ENCODE results near the gene SLC8A2.

SLC8A2 gene

DNA sequence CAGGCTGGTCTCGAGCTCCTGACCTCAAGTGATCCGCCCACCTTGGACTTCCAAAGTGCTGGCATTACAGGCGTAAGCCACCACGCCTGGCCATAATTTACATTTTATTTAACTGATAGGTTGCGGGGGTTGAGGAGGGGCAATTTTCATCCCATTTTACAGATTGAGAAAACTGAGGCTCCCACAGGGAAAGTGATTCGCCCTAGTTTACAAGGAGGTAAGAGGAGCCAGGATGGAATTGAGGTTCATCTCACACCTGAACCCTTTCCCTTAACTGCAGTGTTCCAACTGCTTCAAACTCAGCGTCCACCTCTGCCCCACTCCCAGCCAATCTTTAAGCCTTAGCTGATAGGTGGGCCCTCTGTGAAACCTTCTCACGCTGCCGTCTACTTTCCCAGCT is 47.2 kb upstream of the SLC8A2 start:
- DNase-seq: no peak
- no peaks in the 10 kb centered on the region for H4K20me1 ChIP-seq (ENCODE audit: insufficient read depth, low read length)
- H2AFZ ChIP-seq (ENCODE audit: low read length): no peak overlapping the region
- H3K79me2 ChIP-seq (ENCODE audit: low read length): peaks cover 10% of the 10 kb centered on the region
- H3K9ac ChIP-seq (ENCODE audit: low read length): no peak overlapping the region
- H3K9me3 ChIP-seq (replicated peaks; ENCODE audit: insufficient read depth, low read length): no peaks in the 10 kb centered on the region
- no peak overlapping the region for H3K27ac ChIP-seq (ENCODE audit: low read length)
- no peak overlapping the region for H3K4me3 ChIP-seq (ENCODE audit: low read length)
- H3F3A ChIP-seq (ENCODE audit: insufficient read depth, low read length): peaks cover 13% of the 10 kb centered on the region
- H3K4me1 ChIP-seq (ENCODE audit: low read length): peaks cover 14% of the 10 kb centered on the region
- H3K27me3 ChIP-seq (replicated peaks; ENCODE audit: insufficient read depth, low read length): peaks cover 34% of the 10 kb centered on the region
- H3K9me2 ChIP-seq (replicated peaks; ENCODE audit: insufficient read depth, low read length): no peaks in the 10 kb centered on the region
- no peaks in the 10 kb centered on the region for H3K36me3 ChIP-seq (replicated peaks; ENCODE audit: insufficient read depth, low read length)
- peak overlapping the region; percentile 50; the same call in 1 of the 2 replicates for H3K4me2 ChIP-seq (ENCODE audit: low read depth, low read length)
- TF ChIP-seq EZH2phosphoT487 (IDR thresholded peaks at IDR 0.05; ENCODE audit: low read length) (no peak), EZH2 (optimal IDR thresholded peaks at IDR 0.05; ENCODE audit: low read depth, low read length) (no peak)
- TF ChIP-seq, protein P1, sequence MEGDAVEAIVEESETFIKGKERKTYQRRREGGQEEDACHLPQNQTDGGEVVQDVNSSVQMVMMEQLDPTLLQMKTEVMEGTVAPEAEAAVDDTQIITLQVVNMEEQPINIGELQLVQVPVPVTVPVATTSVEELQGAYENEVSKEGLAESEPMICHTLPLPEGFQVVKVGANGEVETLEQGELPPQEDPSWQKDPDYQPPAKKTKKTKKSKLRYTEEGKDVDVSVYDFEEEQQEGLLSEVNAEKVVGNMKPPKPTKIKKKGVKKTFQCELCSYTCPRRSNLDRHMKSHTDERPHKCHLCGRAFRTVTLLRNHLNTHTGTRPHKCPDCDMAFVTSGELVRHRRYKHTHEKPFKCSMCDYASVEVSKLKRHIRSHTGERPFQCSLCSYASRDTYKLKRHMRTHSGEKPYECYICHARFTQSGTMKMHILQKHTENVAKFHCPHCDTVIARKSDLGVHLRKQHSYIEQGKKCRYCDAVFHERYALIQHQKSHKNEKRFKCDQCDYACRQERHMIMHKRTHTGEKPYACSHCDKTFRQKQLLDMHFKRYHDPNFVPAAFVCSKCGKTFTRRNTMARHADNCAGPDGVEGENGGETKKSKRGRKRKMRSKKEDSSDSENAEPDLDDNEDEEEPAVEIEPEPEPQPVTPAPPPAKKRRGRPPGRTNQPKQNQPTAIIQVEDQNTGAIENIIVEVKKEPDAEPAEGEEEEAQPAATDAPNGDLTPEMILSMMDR (IDR thresholded peaks at IDR 0.05; ENCODE audit: low read length): no peak

DNA sequence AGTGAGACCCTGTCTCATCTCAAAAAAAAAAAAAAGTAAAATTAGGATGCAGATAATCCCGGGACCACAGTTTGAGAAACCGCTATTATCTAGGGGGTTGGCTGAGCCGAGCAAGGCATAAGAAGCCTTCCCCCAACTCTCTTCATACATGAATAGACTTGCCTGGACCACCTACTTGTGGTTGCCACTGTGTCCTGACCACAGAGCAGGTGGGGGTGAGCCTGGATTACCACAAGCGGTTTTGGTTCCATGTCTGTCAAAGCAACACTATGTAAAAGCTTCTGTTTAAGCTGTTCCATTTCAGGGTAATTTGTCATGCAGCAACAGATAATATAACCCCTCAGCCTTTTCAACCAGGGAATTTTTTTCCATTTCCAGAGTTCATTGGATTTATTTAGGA is 46.4 kb upstream of the SLC8A2 start:
- Histone ChIP-seq H3K9me2 (replicated peaks; ENCODE audit: insufficient read depth, low read length) (no peaks in the 10 kb centered on the region), H3K4me3 (ENCODE audit: low read length) (no peak overlapping the region), H3K36me3 (replicated peaks; ENCODE audit: insufficient read depth, low read length) (no peaks in the 10 kb centered on the region), H3K27ac (ENCODE audit: low read length) (no peak overlapping the region), H4K20me1 (ENCODE audit: insufficient read depth, low read length) (peaks cover 4% of the 10 kb centered on the region; the same call in 1 of the 2 replicates), H3K9ac (ENCODE audit: low read length) (no peak overlapping the region; the same call in 1 of the 2 replicates), H3K27me3 (replicated peaks; ENCODE audit: insufficient read depth, low read length) (peaks cover 27% of the 10 kb centered on the region), H3K4me2 (ENCODE audit: low read depth, low read length) (peak overlapping the region; percentile 50), H3K9me3 (replicated peaks; ENCODE audit: insufficient read depth, low read length) (no peaks in the 10 kb centered on the region), H3F3A (ENCODE audit: insufficient read depth, low read length) (peaks cover 13% of the 10 kb centered on the region), H2AFZ (ENCODE audit: low read length) (no peak overlapping the region), H3K79me2 (ENCODE audit: low read length) (peaks cover 17% of the 10 kb centered on the region), H3K4me1 (ENCODE audit: low read length) (peaks cover 19% of the 10 kb centered on the region)
- TF ChIP-seq, protein P1 (IDR thresholded peaks at IDR 0.05; ENCODE audit: low read length): no peak
- TF ChIP-seq EZH2phosphoT487 (IDR thresholded peaks at IDR 0.05; ENCODE audit: low read length) (no peak), EZH2 (optimal IDR thresholded peaks at IDR 0.05; ENCODE audit: low read depth, low read length) (no peak)
- peak; percentile 79 for DNase-seq

DNA sequence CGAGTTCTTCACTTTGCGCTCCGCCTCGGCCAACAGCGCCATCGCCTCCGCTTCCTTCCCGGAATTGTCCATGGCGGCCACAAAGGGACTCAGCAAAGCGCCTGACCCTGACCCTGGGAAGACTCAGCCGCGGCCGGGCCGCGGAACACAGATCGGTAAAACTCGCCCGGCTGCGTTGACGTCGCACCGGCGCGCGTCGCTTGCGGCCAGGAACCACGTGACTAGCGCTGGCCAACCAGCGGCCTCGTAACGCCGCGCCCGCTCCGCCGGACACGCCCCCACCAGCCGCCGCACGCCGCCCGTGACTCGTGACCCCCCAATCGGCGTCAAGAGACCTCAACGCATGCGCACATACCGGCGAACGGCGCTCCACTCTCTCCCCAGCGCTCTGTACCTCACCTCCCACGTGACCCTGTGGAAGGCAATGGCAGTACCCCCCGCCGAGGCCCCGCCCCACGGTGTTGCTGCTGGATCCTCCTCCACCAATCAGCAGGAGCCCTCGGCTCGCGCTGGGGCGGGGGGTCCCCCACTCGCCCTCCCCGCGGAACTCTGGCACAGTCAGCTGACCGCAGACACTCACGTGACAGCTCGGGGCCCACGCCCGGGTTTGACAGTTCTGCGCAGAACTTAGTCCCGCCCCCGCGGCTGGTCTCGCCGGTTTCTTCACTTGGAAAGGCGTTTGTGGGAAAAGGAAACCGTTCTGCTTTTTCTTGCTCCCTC is 43.3 kb upstream of the SLC8A2 start, which contains the start of gene NAPA:
NAPA (minus strand) TSS at position 195 of the 720 bp plus-strand sequence; CDS start at position 72, 123 bp downstream.
- H2AFZ ChIP-seq (ENCODE audit: low read length): peak within 1 kb of the TSS; percentile 88
- H3F3A ChIP-seq (ENCODE audit: insufficient read depth, low read length): peaks cover 13% of the 10 kb centered on the region
- no peak for TF ChIP-seq EZH2phosphoT487 (IDR thresholded peaks at IDR 0.05; ENCODE audit: low read length)
- TF ChIP-seq, protein P1 (IDR thresholded peaks at IDR 0.05; ENCODE audit: low read length): no peak
- TF ChIP-seq EZH2 (optimal IDR thresholded peaks at IDR 0.05; ENCODE audit: low read depth, low read length): no peak
- H4K20me1 ChIP-seq (ENCODE audit: insufficient read depth, low read length): peaks cover 9% of the 10 kb centered on the region; the same call in 1 of the 2 replicates
- H3K4me2 ChIP-seq (ENCODE audit: low read depth, low read length): peak within 1 kb of the TSS; percentile 97
- H3K79me2 ChIP-seq (ENCODE audit: low read length): peaks cover 48% of the 10 kb centered on the region
- H3K27me3 ChIP-seq (replicated peaks; ENCODE audit: insufficient read depth, low read length): peaks cover 2% of the 10 kb centered on the region; the same call in 1 of the 2 replicates
- H3K36me3 ChIP-seq (replicated peaks; ENCODE audit: insufficient read depth, low read length): no peaks in the 10 kb centered on the region
- peaks cover 21% of the 10 kb centered on the region for H3K4me1 ChIP-seq (ENCODE audit: low read length)
- peak within 1 kb of the TSS; percentile 97 for H3K9ac ChIP-seq (ENCODE audit: low read length)
- H3K9me2 ChIP-seq (replicated peaks; ENCODE audit: insufficient read depth, low read length): no peaks in the 10 kb centered on the region
- DNase-seq: peak; percentile 100
- H3K9me3 ChIP-seq (replicated peaks; ENCODE audit: insufficient read depth, low read length): no peaks in the 10 kb centered on the region
- H3K4me3 ChIP-seq (ENCODE audit: low read length): peak within 1 kb of the TSS; percentile 99
- peak within 1 kb of the TSS; percentile 75 for H3K27ac ChIP-seq (ENCODE audit: low read length)
